ENCODE measurements around the gene ZXDC.

Gene ZXDC

GRCh38 chr3:126415661-126416591, 59.8 kb downstream of the ZXDC start:
- DNase-seq (ENCODE audit: low spot score), result no peak

- DNase-seq (ENCODE audit: low spot score), result peak; percentile 44
These were observed 60.6 kb downstream of the ZXDC start for GRCh38 chr3:126414961-126415660.

DNA sequence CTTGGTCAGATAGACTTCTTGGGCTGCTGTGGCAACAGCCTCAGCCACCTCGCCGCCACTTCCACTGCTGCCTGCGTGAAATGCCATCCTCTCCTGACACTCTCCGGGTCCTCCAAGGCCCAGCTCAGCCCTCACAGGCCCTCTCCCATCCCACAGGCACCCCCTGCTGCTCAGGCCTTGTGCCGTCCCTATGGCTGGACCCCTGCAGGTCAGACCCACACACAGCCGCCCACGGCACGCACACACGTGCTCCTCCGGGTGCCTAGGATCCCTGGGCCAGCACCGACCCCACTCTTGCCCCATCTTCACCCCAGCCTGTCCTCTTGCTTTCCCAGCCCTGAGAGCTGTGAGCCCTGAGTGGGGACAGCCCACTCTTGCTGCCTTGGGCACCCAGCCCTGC, 61.3 kb downstream of the ZXDC start:
- no peak for DNase-seq (ENCODE audit: low spot score)

GRCh38 chr3:126413693-126414080, 62.0 kb downstream of the ZXDC start:
- no peak for DNase-seq (ENCODE audit: low spot score)

DNA sequence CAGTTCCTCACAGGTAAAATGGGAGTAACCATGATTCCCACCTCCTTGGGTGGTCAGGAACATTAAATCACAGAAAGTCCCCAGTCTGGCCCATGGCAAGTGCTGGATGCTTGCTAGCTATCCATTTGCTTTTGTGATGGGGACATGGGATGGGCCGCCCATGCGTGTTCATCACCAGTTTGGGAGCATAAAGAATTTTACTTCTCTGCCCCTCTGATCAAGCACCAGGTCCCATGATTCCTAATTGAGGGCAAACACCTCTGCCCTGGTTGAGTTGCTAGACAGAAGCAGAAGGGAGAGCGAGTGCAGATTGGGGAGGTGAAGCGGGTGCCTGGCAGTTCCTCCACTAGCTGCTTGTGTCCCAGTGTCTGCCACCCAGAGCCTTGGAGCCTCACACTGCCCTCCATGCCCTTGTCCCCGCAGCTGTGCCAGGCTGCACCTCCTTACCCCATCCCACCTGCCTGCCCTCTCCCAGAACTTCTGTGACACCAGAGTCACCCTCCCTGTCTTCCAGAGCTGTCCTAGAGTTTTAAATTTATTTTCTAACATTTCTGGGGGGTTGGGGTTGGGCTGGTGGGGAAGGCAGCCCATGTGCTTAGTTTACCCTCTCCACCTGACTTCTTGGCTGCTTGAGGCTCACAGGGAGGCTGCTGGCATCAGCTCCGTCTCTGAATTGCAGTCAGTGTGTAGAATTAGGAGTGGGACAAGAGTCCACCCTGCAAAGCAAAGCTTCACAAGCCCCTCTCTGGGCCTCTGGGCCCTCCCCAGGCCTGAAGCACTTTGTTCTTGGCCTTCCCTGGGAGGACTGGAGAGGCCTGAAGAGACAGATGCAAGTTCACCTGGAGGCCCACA, 62.6 kb downstream of the ZXDC start:
- DNase-seq (ENCODE audit: low spot score), result no peak

DNA sequence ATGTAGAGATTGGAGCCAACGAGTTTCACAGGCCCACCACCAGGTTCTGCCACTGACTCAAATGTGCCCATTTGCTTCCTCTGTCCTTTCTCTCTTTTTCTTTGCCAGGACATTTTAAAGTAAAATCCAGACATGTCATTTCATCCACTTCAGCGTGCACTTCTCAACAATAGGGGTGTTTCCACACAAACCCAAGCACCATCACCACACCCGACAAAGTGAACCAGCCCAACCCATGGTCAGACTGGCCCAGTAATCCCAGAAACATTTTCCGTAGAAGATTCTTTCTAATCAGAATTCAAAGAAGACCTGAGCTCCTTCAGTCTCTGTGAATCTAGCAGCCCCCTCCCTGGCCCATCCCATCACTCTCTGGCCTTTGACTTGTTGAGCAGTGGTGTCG, 67.6 kb downstream of the ZXDC start:
- DNase-seq (ENCODE audit: low spot score), result no peak

DNA sequence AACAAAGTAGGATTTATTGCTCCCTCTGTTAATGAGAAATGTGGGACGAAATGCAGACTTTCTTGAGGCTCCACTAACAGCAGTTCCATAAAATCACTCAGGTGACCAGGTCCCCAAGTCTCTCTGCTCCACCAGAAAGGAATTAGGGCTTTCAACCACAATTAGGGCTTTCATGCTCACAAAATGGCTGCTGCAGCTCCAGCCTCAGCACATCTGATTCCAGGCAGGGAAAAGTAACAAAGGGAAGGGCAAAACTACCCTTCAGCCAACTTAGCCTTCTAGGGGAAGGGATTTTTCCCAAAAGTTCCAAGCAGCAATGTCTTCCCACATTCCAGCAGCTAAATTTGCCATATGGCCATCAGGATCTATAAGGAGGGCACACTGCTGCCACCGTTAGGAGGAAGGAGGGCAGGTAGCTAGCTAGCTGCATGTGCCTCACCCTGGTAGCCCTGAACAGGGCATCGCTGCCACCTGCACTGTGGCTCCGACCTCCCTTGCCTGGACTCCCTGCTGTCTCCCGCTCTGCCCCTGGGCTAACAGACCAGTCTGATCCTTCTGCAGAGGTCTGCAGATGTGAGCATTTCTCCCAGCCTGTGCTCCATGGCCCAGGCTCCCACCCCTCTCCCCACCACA, 68.2 kb downstream of the ZXDC start:
- no peak for DNase-seq (ENCODE audit: low spot score)

DNA sequence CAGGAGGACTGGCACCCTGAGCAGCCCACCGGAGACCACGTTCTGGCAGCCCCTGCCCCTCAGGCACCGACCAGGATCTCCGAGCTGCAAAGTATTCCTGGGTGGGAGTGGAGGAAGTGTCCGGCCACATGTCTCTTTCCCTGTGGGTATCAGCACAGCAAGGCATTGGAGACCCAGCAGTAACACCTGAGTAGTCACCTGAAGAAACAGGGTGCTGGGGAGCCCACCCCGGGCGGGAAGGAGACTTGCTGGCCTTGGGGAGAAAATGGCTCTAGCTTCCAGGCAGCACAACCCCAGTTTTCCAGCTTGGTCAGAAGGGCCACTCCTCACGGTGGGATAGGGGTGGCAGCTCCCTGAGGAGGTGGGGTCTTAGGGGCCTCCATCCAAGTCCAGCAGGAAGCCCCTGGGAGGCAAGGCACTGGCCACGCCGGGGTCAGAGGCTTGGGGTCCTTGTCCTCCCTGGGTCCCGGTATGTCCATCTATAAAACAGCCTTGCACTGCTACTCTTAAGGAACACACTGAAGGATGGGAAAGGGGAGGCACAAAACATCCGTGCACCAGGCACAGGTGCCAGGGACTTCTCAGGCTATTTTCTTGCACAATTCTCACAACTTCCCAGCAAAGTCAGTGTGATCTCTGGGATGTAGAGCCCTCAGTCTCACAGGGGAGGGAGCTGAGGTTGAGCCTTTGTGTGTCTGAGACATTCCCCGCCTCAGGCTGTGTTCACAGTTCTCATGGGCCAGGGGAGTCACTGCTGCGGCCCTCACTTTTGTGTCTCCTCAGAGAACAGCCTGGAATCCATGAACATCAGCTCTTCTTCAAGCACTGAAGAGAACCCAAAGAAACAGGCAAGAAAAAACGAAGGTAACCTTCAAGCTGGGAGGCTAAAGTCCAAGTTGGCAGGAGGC, 69.0 kb downstream of the ZXDC start:
- no peak for DNase-seq (ENCODE audit: low spot score)

DNA sequence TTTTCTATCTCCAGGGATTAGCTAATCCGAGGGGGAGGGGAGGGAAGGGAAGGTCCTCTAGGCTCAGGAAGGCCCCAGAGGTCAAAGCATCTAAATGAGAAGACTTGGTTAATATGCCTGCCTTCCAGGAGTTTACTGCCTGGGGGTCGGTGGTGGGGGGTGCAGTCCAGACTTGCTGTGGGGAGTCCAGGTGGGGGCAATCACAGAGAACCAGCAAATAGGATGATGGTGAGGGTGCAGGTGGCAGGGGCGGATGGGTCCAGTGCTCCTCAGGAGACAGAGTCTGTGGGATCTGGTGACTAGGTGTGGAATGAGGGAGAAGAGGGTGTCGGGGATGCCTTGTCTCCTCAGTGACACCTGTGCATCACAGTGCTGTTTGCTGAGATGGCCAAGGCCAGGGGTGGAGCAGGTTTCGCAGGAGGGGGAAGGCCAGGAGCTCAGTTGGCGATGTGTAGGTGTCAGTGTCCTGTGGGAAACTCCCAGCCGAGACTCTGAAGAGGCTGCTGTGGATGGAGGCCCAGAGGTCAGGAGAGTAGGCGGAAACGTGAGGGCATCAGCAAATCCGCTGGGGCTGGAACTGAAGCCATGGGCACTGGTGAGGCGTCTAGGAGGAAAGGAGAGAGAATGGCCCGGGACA, 72.9 kb downstream of the ZXDC start:
- DNase-seq (ENCODE audit: low spot score), result no peak

GRCh38 chr3:126402178-126402577, 73.5 kb downstream of the ZXDC start:
- no peak for DNase-seq (ENCODE audit: low spot score)

- DNase-seq (ENCODE audit: low spot score), result no peak
These were observed 74.0 kb downstream of the ZXDC start for GRCh38 chr3:126401611-126402160.

GRCh38 chr3:126399756-126400155, 75.9 kb downstream of the ZXDC start:
- no peak for DNase-seq (ENCODE audit: low spot score)

DNA sequence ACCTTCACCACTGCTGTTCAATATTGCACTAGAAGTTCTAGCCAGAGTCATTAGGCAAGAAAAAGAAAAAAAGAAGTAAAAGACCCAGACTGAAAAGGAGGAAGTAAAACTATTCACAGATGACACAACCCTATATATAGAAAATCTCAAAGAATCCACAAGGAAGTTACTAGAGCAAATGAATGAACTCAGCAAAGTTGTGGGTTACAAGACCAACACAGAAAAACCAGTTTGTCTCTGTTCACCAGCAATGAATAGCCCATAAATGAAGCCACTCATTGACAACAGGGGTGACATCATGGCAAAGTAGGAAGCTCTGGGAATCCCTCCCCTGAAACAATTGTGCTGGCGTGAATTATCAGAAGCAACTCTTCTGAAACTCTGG, 76.3 kb downstream of the ZXDC start:
- no peak for DNase-seq (ENCODE audit: low spot score)

DNA sequence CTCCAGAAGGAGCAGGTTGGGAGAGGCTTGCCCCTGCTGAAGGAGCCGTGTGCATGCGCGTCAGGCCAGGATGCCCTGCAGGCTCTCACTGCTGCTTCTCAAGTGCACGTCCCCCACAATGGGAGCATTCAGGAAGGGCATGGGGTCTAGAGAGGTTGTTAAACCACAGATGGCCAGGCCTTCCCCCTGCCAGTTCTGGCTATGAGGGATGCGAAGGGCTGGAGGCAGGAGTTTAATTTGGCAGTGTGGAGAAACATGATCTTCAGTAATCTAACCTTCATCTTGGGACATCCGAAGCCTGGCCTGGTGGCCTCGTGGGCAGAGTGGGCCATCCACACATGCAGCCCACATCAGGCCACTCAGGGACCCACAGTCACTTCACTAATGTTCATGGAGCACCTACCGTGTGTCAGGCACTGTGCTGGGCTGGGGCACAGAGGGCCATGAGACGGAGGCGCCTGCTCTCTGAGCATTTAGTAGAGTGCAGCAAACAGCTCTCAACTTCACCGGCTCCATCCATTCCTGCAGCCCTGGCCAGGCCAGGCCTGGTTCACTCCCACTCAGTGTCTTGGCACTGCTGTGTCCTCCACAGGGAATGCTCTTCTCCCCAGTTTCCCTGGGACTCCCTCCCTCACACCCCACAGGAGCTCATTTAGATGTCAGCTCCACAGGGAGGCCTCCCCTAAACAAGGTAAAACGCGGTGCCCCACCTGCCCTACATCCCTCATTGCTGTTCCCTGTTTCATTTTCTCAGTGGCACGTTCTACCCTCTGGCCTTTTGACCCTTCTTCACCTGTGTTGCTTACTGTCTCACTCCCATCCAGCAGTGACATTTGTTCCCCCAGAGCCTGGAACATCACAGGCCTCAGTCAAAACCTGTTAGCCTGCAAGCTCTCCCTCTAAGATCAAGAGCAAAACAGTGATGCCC, 77.0 kb downstream of the ZXDC start:
- no peak for DNase-seq (ENCODE audit: low spot score)

DNA sequence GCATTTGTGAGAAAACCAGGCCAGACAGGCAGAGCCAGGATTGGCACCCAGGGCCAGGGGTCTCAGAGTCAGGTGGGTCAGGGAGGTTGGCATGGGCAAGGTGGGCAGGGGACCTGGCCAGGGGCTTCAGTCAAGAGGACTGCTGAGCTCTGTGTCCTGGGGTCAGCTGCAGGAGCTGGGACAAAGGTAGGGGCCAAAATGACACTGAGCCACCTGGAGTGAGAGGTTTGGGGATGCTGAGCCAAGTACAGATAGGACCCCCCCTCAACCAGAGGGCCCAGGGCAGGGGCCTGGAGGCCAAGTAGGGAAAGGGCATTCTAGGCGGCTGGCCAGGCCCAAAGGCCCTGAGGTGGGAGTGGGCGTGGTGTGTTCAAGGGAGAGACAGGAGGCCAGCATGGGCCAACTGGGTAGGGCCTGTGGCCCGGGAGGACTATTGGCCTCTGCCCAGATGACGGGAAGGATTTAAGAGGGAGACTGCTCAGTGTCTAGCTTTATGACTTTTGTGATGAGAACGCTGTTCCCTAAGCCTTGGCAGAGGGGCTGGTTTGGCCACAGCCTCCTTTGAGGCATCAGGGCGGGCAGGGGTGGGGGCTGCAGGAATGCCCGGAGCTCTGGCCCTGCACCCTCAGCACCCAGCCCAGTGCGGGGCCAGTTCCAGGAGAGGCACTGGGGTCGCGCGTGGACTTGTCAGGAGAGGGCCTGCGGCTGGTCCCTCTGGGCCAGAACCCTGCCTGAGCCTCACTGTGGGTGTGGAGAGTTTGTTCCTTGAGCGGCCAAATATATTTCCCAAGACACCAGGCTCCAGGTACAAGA, 77.9 kb downstream of the ZXDC start:
- no peak for DNase-seq (ENCODE audit: low spot score)

DNA sequence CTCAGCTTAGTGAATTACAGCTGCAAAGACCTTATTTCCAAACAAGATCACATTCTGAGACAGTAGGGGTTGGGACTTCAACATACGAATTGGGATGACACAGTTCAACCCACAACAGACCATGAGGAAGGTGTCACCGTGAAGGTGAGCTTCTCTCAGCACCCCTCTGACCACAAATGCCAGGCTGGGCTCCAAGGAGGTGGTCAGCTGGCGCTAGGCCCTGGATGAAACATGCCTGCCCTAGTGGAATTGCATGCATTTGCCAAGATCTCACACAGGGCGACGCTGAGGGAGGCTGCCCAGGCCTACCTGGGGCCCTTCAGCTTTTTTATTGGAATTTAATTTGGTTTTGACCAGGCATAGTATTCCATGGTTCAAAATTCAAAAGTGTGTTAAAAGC, 79.2 kb downstream of the ZXDC start:
- no peak for DNase-seq (ENCODE audit: low spot score)

GRCh38 chr3:126395846-126396513, 79.7 kb downstream of the ZXDC start:
- DNase-seq (ENCODE audit: low spot score), result no peak

DNA sequence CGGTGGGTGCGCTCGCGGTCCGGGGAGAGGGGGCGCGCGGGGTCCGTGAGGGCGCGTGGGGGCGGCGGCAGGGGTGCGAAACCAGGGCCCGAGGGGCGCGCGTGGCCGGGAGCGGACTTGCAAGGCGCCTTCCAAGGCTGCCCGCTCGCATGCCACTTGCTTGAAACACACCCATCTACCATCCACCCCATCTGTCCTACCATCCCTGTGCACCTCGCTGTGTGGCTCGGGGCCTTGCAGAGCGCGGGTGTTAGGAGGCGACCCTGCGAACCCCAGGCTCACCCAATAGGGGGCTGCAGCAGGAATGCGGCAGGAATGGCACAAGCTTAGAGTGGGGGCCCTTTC, 80.7 kb downstream of the ZXDC start:
- no peak for DNase-seq (ENCODE audit: low spot score)

All from left forelimb (tissue), 1 donor.